ENCODE data around the gene EPHA5. TPM values are rescaled to one million over a fixed set of nuclear protein-coding genes. Genes with fewer than 3 reads are reported as not detected.

The EPHA5 gene
- total RNA-seq, 1 donor from 2014 or later, result 1.2 TPM

DNA sequence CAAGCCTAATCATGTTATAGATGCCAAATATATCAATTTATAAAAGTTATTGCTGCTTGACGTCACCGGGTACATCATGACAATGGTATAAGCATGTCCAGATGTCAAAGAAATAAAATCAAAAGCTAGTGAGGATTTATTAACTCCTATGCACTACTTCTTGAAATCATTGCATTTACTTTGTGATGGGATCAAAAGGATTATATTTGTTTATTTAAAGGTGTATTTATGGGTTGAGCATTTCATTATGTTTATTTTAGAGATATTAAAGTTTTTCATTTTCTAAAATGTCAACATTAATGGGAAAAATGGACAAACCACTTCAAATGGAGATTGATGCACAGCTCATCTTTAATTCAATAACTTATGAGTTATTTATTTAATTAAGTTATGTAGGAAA, 277.8 kb downstream of the EPHA5 start:
- H2AFZ ChIP-seq (ENCODE audit: low read depth, low read length), result no peak overlapping the region
- no peaks in the 10 kb centered on the region for H3K4me1 Mint-ChIP-seq (ENCODE audit: low read depth, unreplicated experiment)
- H3K27me3 Mint-ChIP-seq (ENCODE audit: low read depth, unreplicated experiment), result no peaks in the 10 kb centered on the region
- H3K36me3 ChIP-seq (ENCODE audit: insufficient read depth, low read length), result no peaks in the 10 kb centered on the region
- DNase-seq (ENCODE audit: low read depth), result no peak
- H3K79me2 ChIP-seq (ENCODE audit: insufficient read depth, low read length), result no peaks in the 10 kb centered on the region
- H3K9me3 Mint-ChIP-seq (ENCODE audit: unreplicated experiment), result peaks cover 3% of the 10 kb centered on the region
- no peaks in the 10 kb centered on the region for H4K20me1 ChIP-seq (ENCODE audit: insufficient read depth, low read length)
- H3K27ac Mint-ChIP-seq (ENCODE audit: unreplicated experiment), result no peak overlapping the region
- H3K4me3 Mint-ChIP-seq (ENCODE audit: unreplicated experiment), result no peak overlapping the region
- H3K4me3 ChIP-seq (ENCODE audit: insufficient read depth, low read depth, low read length), result no peak overlapping the region
- no peak for FAIRE-seq
- no peaks in the 10 kb centered on the region for H3K36me3 Mint-ChIP-seq (ENCODE audit: low read depth, unreplicated experiment)
- H3K4me2 ChIP-seq (ENCODE audit: low read length), result no peak overlapping the region
- H3K27me3 ChIP-seq (ENCODE audit: insufficient read depth, low read length), result no peaks in the 10 kb centered on the region
- H3K27ac ChIP-seq (ENCODE audit: low read depth, low read length), result no peak overlapping the region
- TF ChIP-seq, protein P1, sequence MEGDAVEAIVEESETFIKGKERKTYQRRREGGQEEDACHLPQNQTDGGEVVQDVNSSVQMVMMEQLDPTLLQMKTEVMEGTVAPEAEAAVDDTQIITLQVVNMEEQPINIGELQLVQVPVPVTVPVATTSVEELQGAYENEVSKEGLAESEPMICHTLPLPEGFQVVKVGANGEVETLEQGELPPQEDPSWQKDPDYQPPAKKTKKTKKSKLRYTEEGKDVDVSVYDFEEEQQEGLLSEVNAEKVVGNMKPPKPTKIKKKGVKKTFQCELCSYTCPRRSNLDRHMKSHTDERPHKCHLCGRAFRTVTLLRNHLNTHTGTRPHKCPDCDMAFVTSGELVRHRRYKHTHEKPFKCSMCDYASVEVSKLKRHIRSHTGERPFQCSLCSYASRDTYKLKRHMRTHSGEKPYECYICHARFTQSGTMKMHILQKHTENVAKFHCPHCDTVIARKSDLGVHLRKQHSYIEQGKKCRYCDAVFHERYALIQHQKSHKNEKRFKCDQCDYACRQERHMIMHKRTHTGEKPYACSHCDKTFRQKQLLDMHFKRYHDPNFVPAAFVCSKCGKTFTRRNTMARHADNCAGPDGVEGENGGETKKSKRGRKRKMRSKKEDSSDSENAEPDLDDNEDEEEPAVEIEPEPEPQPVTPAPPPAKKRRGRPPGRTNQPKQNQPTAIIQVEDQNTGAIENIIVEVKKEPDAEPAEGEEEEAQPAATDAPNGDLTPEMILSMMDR (IDR thresholded peaks at IDR 0.05; ENCODE audit: insufficient read depth, low read depth, low read length), result no peak
- TF ChIP-seq EZH2 (IDR thresholded peaks at IDR 0.05; ENCODE audit: insufficient read depth, low read length), result no peak
- H3K9me3 ChIP-seq (ENCODE audit: insufficient read depth, low read depth, low read length), result no peaks in the 10 kb centered on the region
- H3K9ac ChIP-seq (ENCODE audit: low read length), result no peak overlapping the region
- no peaks in the 10 kb centered on the region for H3K4me1 ChIP-seq (ENCODE audit: insufficient read depth, low read length)

DNA sequence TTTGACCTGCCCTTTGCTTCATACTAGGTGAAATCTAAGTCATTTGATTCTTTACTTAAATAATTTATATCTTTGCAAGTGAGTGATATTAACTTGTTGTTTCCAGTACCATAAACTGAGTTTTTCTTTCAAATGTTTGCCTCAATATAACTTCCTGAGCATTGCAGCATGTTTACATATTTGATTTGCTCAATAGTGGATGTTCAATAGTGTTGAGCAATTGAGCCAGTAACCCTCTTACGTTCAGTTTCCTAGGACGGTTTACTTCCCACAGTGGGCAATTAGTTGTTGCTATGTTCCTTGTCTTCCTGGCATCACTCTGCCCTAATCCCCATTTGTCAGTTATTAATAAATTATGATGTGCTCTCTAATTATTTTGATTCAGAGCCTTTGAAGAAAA, 278.5 kb downstream of the EPHA5 start:
- no peaks in the 10 kb centered on the region for H3K79me2 ChIP-seq (ENCODE audit: insufficient read depth, low read length)
- no peak overlapping the region for H2AFZ ChIP-seq (ENCODE audit: low read depth, low read length)
- no peak overlapping the region for H3K27ac ChIP-seq (ENCODE audit: low read depth, low read length)
- Mint-ChIP-seq H3K9me3 (ENCODE audit: unreplicated experiment) (no peaks in the 10 kb centered on the region), H3K27me3 (ENCODE audit: low read depth, unreplicated experiment) (no peaks in the 10 kb centered on the region), H3K27ac (ENCODE audit: unreplicated experiment) (no peak overlapping the region), H3K4me1 (ENCODE audit: low read depth, unreplicated experiment) (no peaks in the 10 kb centered on the region), H3K4me3 (ENCODE audit: unreplicated experiment) (no peak overlapping the region), H3K36me3 (ENCODE audit: low read depth, unreplicated experiment) (no peaks in the 10 kb centered on the region)
- no peaks in the 10 kb centered on the region for H4K20me1 ChIP-seq (ENCODE audit: insufficient read depth, low read length)
- no peaks in the 10 kb centered on the region for H3K27me3 ChIP-seq (ENCODE audit: insufficient read depth, low read length)
- no peak overlapping the region for H3K4me3 ChIP-seq (ENCODE audit: insufficient read depth, low read depth, low read length)
- FAIRE-seq (no peak), DNase-seq (ENCODE audit: low read depth) (no peak)
- no peak overlapping the region for H3K4me2 ChIP-seq (ENCODE audit: low read length)
- H3K36me3 ChIP-seq (ENCODE audit: insufficient read depth, low read length), result no peaks in the 10 kb centered on the region
- no peak overlapping the region for H3K9ac ChIP-seq (ENCODE audit: low read length)
- no peaks in the 10 kb centered on the region for H3K9me3 ChIP-seq (ENCODE audit: insufficient read depth, low read depth, low read length)
- TF ChIP-seq, protein P1 (IDR thresholded peaks at IDR 0.05; ENCODE audit: insufficient read depth, low read depth, low read length), result no peak
- TF ChIP-seq EZH2 (IDR thresholded peaks at IDR 0.05; ENCODE audit: insufficient read depth, low read length), result no peak
- no peaks in the 10 kb centered on the region for H3K4me1 ChIP-seq (ENCODE audit: insufficient read depth, low read length)

DNA sequence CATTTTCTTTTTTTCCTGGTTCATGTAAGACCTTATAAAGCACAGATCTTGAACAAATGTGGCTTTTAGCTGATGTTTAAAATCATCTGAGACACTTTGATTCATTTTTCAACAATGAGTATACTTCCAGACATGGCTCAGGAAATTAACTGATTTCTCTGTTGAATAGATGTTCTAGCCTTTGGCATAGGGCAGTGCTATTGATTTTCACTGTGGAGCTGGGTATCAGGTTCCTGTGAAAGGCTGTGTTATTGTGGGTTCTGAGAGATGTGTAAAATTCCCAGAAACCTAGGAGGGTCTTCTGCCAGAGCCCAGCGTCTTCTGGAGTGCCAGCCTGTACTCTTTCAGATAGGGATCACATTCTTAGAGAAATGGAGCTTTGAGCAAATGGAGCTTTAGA, 278.9 kb downstream of the EPHA5 start:
- no peak for FAIRE-seq
- H3K36me3 Mint-ChIP-seq (ENCODE audit: low read depth, unreplicated experiment), result no peaks in the 10 kb centered on the region

More for the DNA sequence above, 278.9 kb downstream of the EPHA5 start:
- Histone ChIP-seq H3K9me3 (ENCODE audit: insufficient read depth, low read depth, low read length) (no peaks in the 10 kb centered on the region), H3K4me3 (ENCODE audit: insufficient read depth, low read depth, low read length) (no peak overlapping the region), H3K79me2 (ENCODE audit: insufficient read depth, low read length) (no peaks in the 10 kb centered on the region), H3K4me1 (ENCODE audit: insufficient read depth, low read length) (no peaks in the 10 kb centered on the region), H4K20me1 (ENCODE audit: insufficient read depth, low read length) (no peaks in the 10 kb centered on the region), H3K27me3 (ENCODE audit: insufficient read depth, low read length) (no peaks in the 10 kb centered on the region), H2AFZ (ENCODE audit: low read depth, low read length) (no peak overlapping the region), H3K27ac (ENCODE audit: low read depth, low read length) (no peak overlapping the region), H3K4me2 (ENCODE audit: low read length) (no peak overlapping the region), H3K9ac (ENCODE audit: low read length) (no peak overlapping the region), H3K36me3 (ENCODE audit: insufficient read depth, low read length) (no peaks in the 10 kb centered on the region)
- Mint-ChIP-seq H3K27me3 (ENCODE audit: low read depth, unreplicated experiment) (no peaks in the 10 kb centered on the region), H3K4me3 (ENCODE audit: unreplicated experiment) (no peak overlapping the region), H3K27ac (ENCODE audit: unreplicated experiment) (no peak overlapping the region), H3K9me3 (ENCODE audit: unreplicated experiment) (no peaks in the 10 kb centered on the region), H3K4me1 (ENCODE audit: low read depth, unreplicated experiment) (no peaks in the 10 kb centered on the region)
- DNase-seq (ENCODE audit: low read depth), result no peak
- TF ChIP-seq, protein P1 (IDR thresholded peaks at IDR 0.05; ENCODE audit: insufficient read depth, low read depth, low read length), result no peak

All from astrocyte (in vitro differentiated cells and primary cell).